Activated CD4-positive, alpha-beta T cell treated with anti-CD3 and anti-CD28 coated beads, Interleukin-2, amount 10 ng/mL, durations not matched to agents 24 days and 14 days (primary cell): ENCODE measurements around the gene DIS3. TPM values are rescaled to one million over a fixed set of nuclear protein-coding genes. Genes with fewer than 3 reads are reported as not detected.
A peak's percentile ranks its signal among the peaks of the same experiment; 100 is the strongest.
"Not testable (repeated sequence)": the region's sequence is repeated elsewhere in the genome, so short reads cannot be mapped to it uniquely, and the experiment has no call there.

ENCODE experiments used
- DNase-seq: peaks from one replicate; pipeline ENCODE4 v3.0.0; 2022
- H3K27ac Mint-ChIP-seq: one replicate; pipeline ENCODE4 v1.8.0; 2022; ENCODE audit warnings: mild to moderate bottlenecking, mixed read lengths
- H3K27me3 Mint-ChIP-seq: one replicate; pipeline ENCODE4 v1.8.0; 2022; ENCODE audit warnings: mixed read lengths
- H3K36me3 Mint-ChIP-seq: one replicate; pipeline ENCODE4 v1.8.0; 2022; ENCODE audit warnings: low read depth, mild to moderate bottlenecking, mixed read lengths
- H3K4me1 Mint-ChIP-seq: one replicate; pipeline ENCODE4 v1.8.0; 2021; ENCODE audit warnings: mixed read lengths
- H3K4me3 Mint-ChIP-seq: one replicate; pipeline ENCODE4 v1.8.0; 2022; ENCODE audit warnings: mild to moderate bottlenecking, moderate library complexity, mixed read lengths
- H3K9me3 Mint-ChIP-seq: one replicate; pipeline ENCODE4 v1.8.0; 2021; ENCODE audit warnings: mixed read lengths
- intact Hi-C: fragments of 100-400 bp; cut with micrococcal nuclease; formaldehyde crosslinking; loops from one replicate; pipeline ENCODE4 v1.15.1; 2023
- total RNA-seq: library from RNA; stranded (reverse); gene quantifications from 2 replicates; pipeline ENCODE4 v1.2.3, GENCODE V29; 2022

Gene DIS3
- total RNA-seq = 52.1 and 55.6 TPM in 2 replicates

- DNase-seq = peak; percentile 99
- Mint-ChIP-seq H3K36me3 (peaks cover 50% of the 10 kb centered on the region), H3K4me1 (peaks cover 43% of the 10 kb centered on the region), H3K27ac (peak within 1 kb of the TSS; percentile 98), H3K9me3 (no peaks in the 10 kb centered on the region), H3K27me3 (no peaks in the 10 kb centered on the region), H3K4me3 (peak within 1 kb of the TSS; percentile 97)
- intact Hi-C loops = loop anchor here (1.0 to 10.0 kb wide), 4 partner anchors 54 to 1351 kb away; partner anchors contain the start of genes BORA, KLF12 and MZT1
Observed at GRCh38 chr13:72781451-72782439, at the start of gene DIS3, which contains the start of gene PIBF1. Gene DIS3, minus strand, starts transcription at chr13:72781900. Its CDS starts 68 bp downstream, at chr13:72781832. Gene PIBF1, plus strand, starts transcription at chr13:72782133. Its CDS starts 1,337 bp downstream, at chr13:72783470.

- Mint-ChIP-seq H3K9me3 (no peaks in the 10 kb centered on the region), H3K4me3 (no peak overlapping the region), H3K27me3 (no peaks in the 10 kb centered on the region), H3K4me1 (peaks cover 2% of the 10 kb centered on the region), H3K27ac (no peak overlapping the region), H3K36me3 (peaks cover 45% of the 10 kb centered on the region)
- DNase-seq = no peak
- intact Hi-C loops = no loop called here
Observed at GRCh38 chr13:72823724-72824123, 42.0 kb upstream of the DIS3 start.

GRCh38 chr13:72823081-72823480 lies 41.4 kb upstream of the DIS3 start:
- intact Hi-C loops = no loop called here
- H3K4me1 Mint-ChIP-seq = peaks cover 2% of the 10 kb centered on the region
- H3K27ac Mint-ChIP-seq = no peak overlapping the region
- H3K4me3 Mint-ChIP-seq = no peak overlapping the region
- no peaks in the 10 kb centered on the region for H3K27me3 Mint-ChIP-seq
- H3K36me3 Mint-ChIP-seq = peaks cover 45% of the 10 kb centered on the region
- H3K9me3 Mint-ChIP-seq = no peaks in the 10 kb centered on the region
- no peak for DNase-seq

- H3K36me3 Mint-ChIP-seq = peaks cover 31% of the 10 kb centered on the region
- DNase-seq = no peak
- no peak overlapping the region for H3K4me3 Mint-ChIP-seq
- H3K27me3 Mint-ChIP-seq = no peaks in the 10 kb centered on the region
- no peak overlapping the region for H3K27ac Mint-ChIP-seq
- no peaks in the 10 kb centered on the region for H3K9me3 Mint-ChIP-seq
- intact Hi-C loops = no loop called here
- H3K4me1 Mint-ChIP-seq = peaks cover 2% of the 10 kb centered on the region
Observed at GRCh38 chr13:72820898-72821279, 39.2 kb upstream of the DIS3 start.

GRCh38 chr13:72820156-72820897 lies 38.6 kb upstream of the DIS3 start:
- DNase-seq = no peak
- peaks cover 30% of the 10 kb centered on the region for H3K36me3 Mint-ChIP-seq
- H3K4me1 Mint-ChIP-seq = peaks cover 2% of the 10 kb centered on the region
- H3K27ac Mint-ChIP-seq = no peak overlapping the region
- no peaks in the 10 kb centered on the region for H3K27me3 Mint-ChIP-seq
- intact Hi-C loops = no loop called here
- no peaks in the 10 kb centered on the region for H3K9me3 Mint-ChIP-seq
- no peak overlapping the region for H3K4me3 Mint-ChIP-seq

GRCh38 chr13:72808917-72809500 lies 27.3 kb upstream of the DIS3 start:
- H3K36me3 Mint-ChIP-seq = peaks cover 26% of the 10 kb centered on the region
- H3K4me3 Mint-ChIP-seq = no peak overlapping the region
- H3K4me1 Mint-ChIP-seq = peaks cover 2% of the 10 kb centered on the region
- no peak for DNase-seq
- H3K27me3 Mint-ChIP-seq = no peaks in the 10 kb centered on the region
- H3K27ac Mint-ChIP-seq = no peak overlapping the region
- no peaks in the 10 kb centered on the region for H3K9me3 Mint-ChIP-seq
- intact Hi-C loops = loop anchor here (10.0 kb wide), 1 partner anchor 896 kb away; no protein-coding TSS in a partner anchor

GRCh38 chr13:72806514-72806913 lies 24.8 kb upstream of the DIS3 start:
- not testable (repeated sequence) for DNase-seq, H3K9me3 Mint-ChIP-seq, H3K4me3 Mint-ChIP-seq, H3K4me1 Mint-ChIP-seq, H3K27ac Mint-ChIP-seq, H3K27me3 Mint-ChIP-seq
- H3K36me3 Mint-ChIP-seq = peaks cover 34% of the 10 kb centered on the region
- intact Hi-C loops = loop anchor here (10.0 kb wide), 1 partner anchor 898 kb away; no protein-coding TSS in a partner anchor

GRCh38 chr13:72805676-72806346 lies 24.1 kb upstream of the DIS3 start:
- no peak overlapping the region for H3K4me3 Mint-ChIP-seq
- peaks cover 37% of the 10 kb centered on the region for H3K36me3 Mint-ChIP-seq
- intact Hi-C loops = loop anchor here (10.0 kb wide), 1 partner anchor 899 kb away; no protein-coding TSS in a partner anchor
- H3K27me3 Mint-ChIP-seq = no peaks in the 10 kb centered on the region
- no peaks in the 10 kb centered on the region for H3K9me3 Mint-ChIP-seq
- H3K27ac Mint-ChIP-seq = no peak overlapping the region
- peaks cover 2% of the 10 kb centered on the region for H3K4me1 Mint-ChIP-seq
- DNase-seq = no peak

- Mint-ChIP-seq H3K4me3 (no peak overlapping the region), H3K36me3 (peaks cover 44% of the 10 kb centered on the region), H3K4me1 (peaks cover 2% of the 10 kb centered on the region), H3K9me3 (no peaks in the 10 kb centered on the region), H3K27me3 (no peaks in the 10 kb centered on the region), H3K27ac (no peak overlapping the region)
- no peak for DNase-seq
- intact Hi-C loops = loop anchor here (5.0 to 10.0 kb wide), 2 partner anchors 598 to 900 kb away; no protein-coding TSS in a partner anchor
Observed at GRCh38 chr13:72804301-72804700, 22.6 kb upstream of the DIS3 start.

GRCh38 chr13:72798817-72799216 lies 17.1 kb upstream of the DIS3 start:
- Mint-ChIP-seq H3K36me3 (peaks cover 49% of the 10 kb centered on the region), H3K27me3 (no peaks in the 10 kb centered on the region), H3K9me3 (peaks cover 4% of the 10 kb centered on the region), H3K4me1 (peaks cover 4% of the 10 kb centered on the region), H3K27ac (no peak overlapping the region), H3K4me3 (no peak overlapping the region)
- intact Hi-C loops = no loop called here
- no peak for DNase-seq

GRCh38 chr13:72792640-72793039 lies 10.9 kb upstream of the DIS3 start:
- no peak overlapping the region for H3K4me3 Mint-ChIP-seq
- no peak for DNase-seq
- H3K36me3 Mint-ChIP-seq = peaks cover 47% of the 10 kb centered on the region
- intact Hi-C loops = no loop called here
- H3K4me1 Mint-ChIP-seq = peaks cover 5% of the 10 kb centered on the region
- no peak overlapping the region for H3K27ac Mint-ChIP-seq
- H3K27me3 Mint-ChIP-seq = no peaks in the 10 kb centered on the region
- peaks cover 10% of the 10 kb centered on the region for H3K9me3 Mint-ChIP-seq

GRCh38 chr13:72788831-72789230 lies 7.1 kb upstream of the DIS3 start:
- H3K36me3 Mint-ChIP-seq = peaks cover 45% of the 10 kb centered on the region

GRCh38 chr13:72784679-72785078 lies 3.0 kb upstream of the DIS3 start:
- DNase-seq, H3K9me3 Mint-ChIP-seq, H3K27me3 Mint-ChIP-seq, H3K27ac Mint-ChIP-seq: not testable (repeated sequence)
- intact Hi-C loops = loop anchor here (5.0 to 10.0 kb wide), 2 partner anchors 140 to 1348 kb away; partner anchors contain the start of gene KLF12
- peaks cover 34% of the 10 kb centered on the region for H3K36me3 Mint-ChIP-seq
- H3K4me1 Mint-ChIP-seq = peaks cover 28% of the 10 kb centered on the region
- H3K4me3 Mint-ChIP-seq = peak overlapping the region; percentile 34

More at GRCh38 chr13:72788831-72789230, 7.1 kb upstream of the DIS3 start:
- intact Hi-C loops = loop anchor here (10.0 kb wide), 1 partner anchor 144 kb away; no protein-coding TSS in a partner anchor
- H3K27ac Mint-ChIP-seq = no peak overlapping the region
- no peaks in the 10 kb centered on the region for H3K27me3 Mint-ChIP-seq
- no peak overlapping the region for H3K4me3 Mint-ChIP-seq
- H3K4me1 Mint-ChIP-seq = peaks cover 15% of the 10 kb centered on the region
- H3K9me3 Mint-ChIP-seq = peaks cover 5% of the 10 kb centered on the region
- no peak for DNase-seq
